Neuron (in vitro differentiated cells): ENCODE results near the gene KAT2A.

ENCODE experiments used
- H2AFZ ChIP-seq: one replicate; pipeline ENCODE4 v1.6.1; 2013; ENCODE audit warnings: low read depth, mild to moderate bottlenecking, inconsistent platforms, low read length, moderate library complexity
- H3K27me3 ChIP-seq: one replicate; pipeline ENCODE4 v1.6.1; 2013; ENCODE audit warnings: low read length; ENCODE audit not compliant: insufficient read depth
- H3K36me3 ChIP-seq: one replicate; pipeline ENCODE4 v1.6.1; 2013; ENCODE audit warnings: low read length; ENCODE audit not compliant: insufficient read depth
- H3K4me1 ChIP-seq: one replicate; pipeline ENCODE4 v1.6.1; 2013; ENCODE audit warnings: low read length; ENCODE audit not compliant: insufficient read depth
- H3K4me3 ChIP-seq: 2 replicates; pipeline ENCODE4 v1.5.1; 2013; ENCODE audit warnings: mild to moderate bottlenecking, low read length, moderate library complexity
- H3K9me3 ChIP-seq: one replicate; pipeline ENCODE4 v1.6.1; 2013; ENCODE audit warnings: low read length

The KAT2A gene

GRCh38 chr17:42117397-42118125 lies 3.6 kb downstream of the KAT2A start:
- peaks cover 13% of the 10 kb centered on the region for H3K36me3 ChIP-seq
- no peaks in the 10 kb centered on the region for H3K27me3 ChIP-seq

GRCh38 chr17:42116705-42117396 lies 4.3 kb downstream of the KAT2A start:
- Histone ChIP-seq H3K4me1 (peaks cover 14% of the 10 kb centered on the region), H3K27me3 (no peaks in the 10 kb centered on the region), H3K9me3 (no peaks in the 10 kb centered on the region), H3K4me3 (no peak overlapping the region), H3K36me3 (peaks cover 13% of the 10 kb centered on the region), H2AFZ (no peak overlapping the region)

More at GRCh38 chr17:42117397-42118125, 3.6 kb downstream of the KAT2A start:
- Histone ChIP-seq H3K4me3 (no peak overlapping the region), H3K9me3 (no peaks in the 10 kb centered on the region), H3K4me1 (peaks cover 14% of the 10 kb centered on the region), H2AFZ (no peak overlapping the region)

- Histone ChIP-seq H2AFZ (no peak overlapping the region), H3K4me3 (no peak overlapping the region), H3K4me1 (no peaks in the 10 kb centered on the region), H3K36me3 (peaks cover 13% of the 10 kb centered on the region), H3K9me3 (no peaks in the 10 kb centered on the region), H3K27me3 (no peaks in the 10 kb centered on the region)
Observed at GRCh38 chr17:42114118-42114517, 7.0 kb downstream of the KAT2A start.

GRCh38 chr17:42113293-42114069 lies 7.7 kb downstream of the KAT2A start:
- H3K27me3 ChIP-seq: no peaks in the 10 kb centered on the region
- no peak overlapping the region for H3K4me3 ChIP-seq
- peaks cover 13% of the 10 kb centered on the region for H3K36me3 ChIP-seq
- H3K4me1 ChIP-seq: no peaks in the 10 kb centered on the region
- no peak overlapping the region for H2AFZ ChIP-seq
- no peaks in the 10 kb centered on the region for H3K9me3 ChIP-seq

GRCh38 chr17:42112552-42113176 lies 8.5 kb downstream of the KAT2A start, which contains the start of gene DHX58:
Gene DHX58 (minus strand): TSS chr17:42112714. CDS start chr17:42111892, 822 bp downstream.
- no peak within 1 kb of the TSS for H2AFZ ChIP-seq
- no peak within 1 kb of the TSS for H3K4me3 ChIP-seq
- no peaks in the 10 kb centered on the region for H3K27me3 ChIP-seq
- no peaks in the 10 kb centered on the region for H3K9me3 ChIP-seq
- H3K36me3 ChIP-seq: peaks cover 13% of the 10 kb centered on the region
- no peaks in the 10 kb centered on the region for H3K4me1 ChIP-seq

GRCh38 chr17:42111871-42112551 lies 9.2 kb downstream of the KAT2A start:
- no peaks in the 10 kb centered on the region for H3K4me1 ChIP-seq

GRCh38 chr17:42111265-42111636 lies 9.9 kb downstream of the KAT2A start:
- H3K36me3 ChIP-seq: peaks cover 8% of the 10 kb centered on the region
- no peak overlapping the region for H2AFZ ChIP-seq
- H3K9me3 ChIP-seq: no peaks in the 10 kb centered on the region
- no peaks in the 10 kb centered on the region for H3K4me1 ChIP-seq
- no peaks in the 10 kb centered on the region for H3K27me3 ChIP-seq
- H3K4me3 ChIP-seq: no peak overlapping the region

More at GRCh38 chr17:42111871-42112551, 9.2 kb downstream of the KAT2A start:
- Histone ChIP-seq H3K9me3 (no peaks in the 10 kb centered on the region), H3K36me3 (peaks cover 10% of the 10 kb centered on the region), H3K4me3 (no peak overlapping the region), H2AFZ (no peak overlapping the region), H3K27me3 (no peaks in the 10 kb centered on the region)

- H3K27me3 ChIP-seq: peaks cover 4% of the 10 kb centered on the region
- no peaks in the 10 kb centered on the region for H3K9me3 ChIP-seq
- H3K4me3 ChIP-seq: no peak overlapping the region
- H2AFZ ChIP-seq: no peak overlapping the region
- peaks cover 5% of the 10 kb centered on the region for H3K36me3 ChIP-seq
- no peaks in the 10 kb centered on the region for H3K4me1 ChIP-seq
Observed at GRCh38 chr17:42110301-42111264, 10.6 kb downstream of the KAT2A start.

GRCh38 chr17:42109086-42109485 lies 12.1 kb downstream of the KAT2A start:
- Histone ChIP-seq H3K4me1 (no peaks in the 10 kb centered on the region), H2AFZ (no peak overlapping the region), H3K9me3 (no peaks in the 10 kb centered on the region), H3K36me3 (peaks cover 4% of the 10 kb centered on the region), H3K4me3 (no peak overlapping the region), H3K27me3 (peaks cover 5% of the 10 kb centered on the region)

- Histone ChIP-seq H3K27me3 (peaks cover 7% of the 10 kb centered on the region), H3K4me3 (no peak overlapping the region), H3K36me3 (no peaks in the 10 kb centered on the region), H2AFZ (no peak overlapping the region), H3K4me1 (no peaks in the 10 kb centered on the region), H3K9me3 (no peaks in the 10 kb centered on the region)
Observed at GRCh38 chr17:42107597-42108576, 13.3 kb downstream of the KAT2A start.

GRCh38 chr17:42107124-42107523 lies 14.0 kb downstream of the KAT2A start:
- no peak overlapping the region for H3K4me3 ChIP-seq

More at GRCh38 chr17:42107124-42107523, 14.0 kb downstream of the KAT2A start:
- Histone ChIP-seq H3K9me3 (no peaks in the 10 kb centered on the region), H2AFZ (no peak overlapping the region), H3K36me3 (no peaks in the 10 kb centered on the region), H3K27me3 (peaks cover 13% of the 10 kb centered on the region), H3K4me1 (no peaks in the 10 kb centered on the region)
